GM12878 (cell line): Measurements from ENCODE around the gene ARMC9.
"Not testable (repeated sequence)": the region's sequence is repeated elsewhere in the genome, so short reads cannot be mapped to it uniquely, and the experiment has no call there.

Experiments
- CEBPB ChIP-seq, 2 experiments: fragments of 150-350 bp in 1 of 2; IDR thresholded peaks; 2 replicates each; pipeline ENCODE4 v1.6.1; 2012 to 2014; ENCODE audit warnings: low read depth in 2 of 2, low read length in 2 of 2, borderline replicate concordance in 1 of 2, inconsistent platforms in 1 of 2
- POLR2A ChIP-seq: IDR thresholded peaks from 2 replicates; pipeline ENCODE4 v1.6.1; 2011; ENCODE audit warnings: low read depth, mild to moderate bottlenecking, low read length
- TF ChIP-seq, protein P1 (sequence below): IDR thresholded peaks from 2 replicates; pipeline ENCODE4 v1.6.1; 2012; ENCODE audit warnings: mild to moderate bottlenecking, low read depth, low read length

DNA sequence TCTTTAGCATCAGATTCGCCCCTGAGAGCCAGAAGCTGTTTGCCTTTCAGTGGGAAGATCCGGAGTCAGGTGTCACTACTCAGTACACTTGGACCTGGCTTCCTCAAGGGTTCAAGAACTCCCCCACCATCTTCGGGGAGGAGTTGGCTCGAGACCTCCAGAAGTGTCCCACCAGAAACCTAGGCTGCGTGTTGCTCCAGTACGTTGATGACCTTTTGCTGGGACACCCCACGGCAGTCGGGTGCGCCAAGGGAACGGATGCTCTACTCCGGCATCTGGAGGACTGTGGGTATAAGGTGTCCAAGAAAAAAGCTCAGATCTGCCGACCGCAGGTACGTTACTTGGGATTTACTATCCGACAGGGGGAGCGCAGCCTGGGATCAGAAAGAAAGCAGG is 205.8 kb downstream of the ARMC9 start:
- not testable (repeated sequence) for TF ChIP-seq POLR2A; CEBPB (IDR thresholded peaks at IDR 0.05; ENCODE audit: borderline replicate concordance in 1 of 2, low read depth in 2 of 2, low read length in 2 of 2)
- TF ChIP-seq, protein P1, sequence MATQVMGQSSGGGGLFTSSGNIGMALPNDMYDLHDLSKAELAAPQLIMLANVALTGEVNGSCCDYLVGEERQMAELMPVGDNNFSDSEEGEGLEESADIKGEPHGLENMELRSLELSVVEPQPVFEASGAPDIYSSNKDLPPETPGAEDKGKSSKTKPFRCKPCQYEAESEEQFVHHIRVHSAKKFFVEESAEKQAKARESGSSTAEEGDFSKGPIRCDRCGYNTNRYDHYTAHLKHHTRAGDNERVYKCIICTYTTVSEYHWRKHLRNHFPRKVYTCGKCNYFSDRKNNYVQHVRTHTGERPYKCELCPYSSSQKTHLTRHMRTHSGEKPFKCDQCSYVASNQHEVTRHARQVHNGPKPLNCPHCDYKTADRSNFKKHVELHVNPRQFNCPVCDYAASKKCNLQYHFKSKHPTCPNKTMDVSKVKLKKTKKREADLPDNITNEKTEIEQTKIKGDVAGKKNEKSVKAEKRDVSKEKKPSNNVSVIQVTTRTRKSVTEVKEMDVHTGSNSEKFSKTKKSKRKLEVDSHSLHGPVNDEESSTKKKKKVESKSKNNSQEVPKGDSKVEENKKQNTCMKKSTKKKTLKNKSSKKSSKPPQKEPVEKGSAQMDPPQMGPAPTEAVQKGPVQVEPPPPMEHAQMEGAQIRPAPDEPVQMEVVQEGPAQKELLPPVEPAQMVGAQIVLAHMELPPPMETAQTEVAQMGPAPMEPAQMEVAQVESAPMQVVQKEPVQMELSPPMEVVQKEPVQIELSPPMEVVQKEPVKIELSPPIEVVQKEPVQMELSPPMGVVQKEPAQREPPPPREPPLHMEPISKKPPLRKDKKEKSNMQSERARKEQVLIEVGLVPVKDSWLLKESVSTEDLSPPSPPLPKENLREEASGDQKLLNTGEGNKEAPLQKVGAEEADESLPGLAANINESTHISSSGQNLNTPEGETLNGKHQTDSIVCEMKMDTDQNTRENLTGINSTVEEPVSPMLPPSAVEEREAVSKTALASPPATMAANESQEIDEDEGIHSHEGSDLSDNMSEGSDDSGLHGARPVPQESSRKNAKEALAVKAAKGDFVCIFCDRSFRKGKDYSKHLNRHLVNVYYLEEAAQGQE, result not testable (repeated sequence)
